ENCODE measurements around the gene LTBP2.

DNA sequence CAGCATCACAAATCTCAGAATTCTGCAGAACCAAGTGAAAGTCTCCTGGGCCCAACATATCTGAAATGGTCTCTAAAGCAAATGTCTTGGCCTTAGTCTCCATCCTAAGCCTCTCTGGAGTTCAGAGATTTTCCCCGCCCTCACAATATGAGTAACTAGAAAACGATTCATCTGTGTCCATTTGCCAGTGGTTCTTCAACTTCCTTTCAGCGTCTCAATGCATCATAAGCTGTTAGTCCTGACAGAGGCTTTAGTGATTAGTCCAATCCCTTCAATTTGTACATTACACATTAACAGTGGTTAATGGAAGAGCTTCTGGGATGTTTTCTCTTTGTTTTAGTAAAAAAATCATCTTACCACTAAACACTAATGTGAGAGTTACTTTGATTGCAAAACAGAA, 136.4 kb downstream of the LTBP2 start:
- TF ChIP-seq EP300 (IDR thresholded peaks at IDR 0.05; ENCODE audit: borderline replicate concordance) (no peak), YY1 (IDR thresholded peaks at IDR 0.05; ENCODE audit: low read depth) (no peak), CEBPB (IDR thresholded peaks at IDR 0.05) (no peak), USF1 (IDR thresholded peaks at IDR 0.05) (no peak), TEAD4 (IDR thresholded peaks at IDR 0.05) (no peak), TAF1 (IDR thresholded peaks at IDR 0.05; ENCODE audit: low read depth) (no peak), REST (IDR thresholded peaks at IDR 0.05; ENCODE audit: low read depth) (no peak), FOXM1 (IDR thresholded peaks at IDR 0.05; ENCODE audit: borderline replicate concordance, low read depth) (no peak), MAX (IDR thresholded peaks at IDR 0.05) (no peak)
